Midbrain (tissue), 1 donor: ENCODE measurements around the gene SFTPA1.
"Not testable (repeated sequence)": the region's sequence is repeated elsewhere in the genome, so short reads cannot be mapped to it uniquely, and the experiment has no call there.

ENCODE experiments used
- DNase-seq: peaks from one replicate; lab custom pipeline; 2025; lab: John Stamatoyannopoulos, UW

Gene SFTPA1

DNA sequence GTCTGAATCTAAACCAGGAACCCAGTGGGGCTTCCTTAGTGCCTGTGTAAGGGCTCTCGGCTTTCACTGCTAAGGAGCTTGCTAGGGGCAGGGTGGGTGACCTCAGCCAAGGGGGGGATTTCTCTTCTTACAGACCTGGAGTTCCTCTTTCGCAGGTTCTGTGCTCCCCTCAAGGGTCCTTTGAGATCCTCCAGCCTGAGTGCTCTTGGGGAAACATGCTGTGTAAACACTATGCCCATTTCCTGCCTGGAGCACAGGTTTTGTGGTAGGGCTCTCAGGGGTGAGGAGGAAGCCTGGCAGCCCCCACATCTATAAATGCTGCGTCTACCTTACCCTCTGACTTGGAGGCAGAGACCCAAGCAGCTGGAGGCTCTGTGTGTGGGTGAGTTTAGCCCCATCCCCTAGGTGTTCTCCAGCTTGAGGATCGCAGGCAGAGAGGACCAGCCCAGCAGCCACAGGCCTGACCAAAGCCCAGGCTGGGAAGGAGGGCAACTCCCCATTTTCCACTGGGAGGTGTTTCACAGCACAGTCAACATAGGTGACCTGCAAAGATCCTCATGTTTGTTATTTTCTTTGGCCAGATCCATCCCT lies at the start of gene SFTPA1:
Gene SFTPA1, plus strand, starts transcription at position 339 of the 591 bp plus-strand sequence. CDS start 887 bp downstream, outside the sequence.
- no peak for DNase-seq

DNA sequence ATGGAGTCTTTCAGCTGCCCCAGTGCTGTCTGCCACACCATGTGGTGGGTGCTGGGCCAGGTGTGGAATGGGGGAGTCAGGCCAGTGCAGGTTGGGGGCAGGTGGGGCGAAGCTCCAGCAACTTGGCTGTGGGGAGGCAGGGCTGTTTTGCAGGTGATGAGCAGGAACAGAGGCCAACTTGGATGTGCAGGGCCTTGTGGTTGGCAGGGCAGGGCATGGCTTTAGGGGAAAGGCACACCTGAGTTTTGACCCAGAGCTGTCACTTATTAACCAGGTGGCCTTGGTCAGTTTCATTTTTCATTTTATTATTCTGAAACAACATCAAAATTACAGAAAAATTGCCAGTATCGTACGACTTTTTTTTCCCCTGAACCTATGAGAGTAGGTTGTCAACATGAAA lies 49.5 kb upstream of the SFTPA1 start:
- DNase-seq = no peak

DNA sequence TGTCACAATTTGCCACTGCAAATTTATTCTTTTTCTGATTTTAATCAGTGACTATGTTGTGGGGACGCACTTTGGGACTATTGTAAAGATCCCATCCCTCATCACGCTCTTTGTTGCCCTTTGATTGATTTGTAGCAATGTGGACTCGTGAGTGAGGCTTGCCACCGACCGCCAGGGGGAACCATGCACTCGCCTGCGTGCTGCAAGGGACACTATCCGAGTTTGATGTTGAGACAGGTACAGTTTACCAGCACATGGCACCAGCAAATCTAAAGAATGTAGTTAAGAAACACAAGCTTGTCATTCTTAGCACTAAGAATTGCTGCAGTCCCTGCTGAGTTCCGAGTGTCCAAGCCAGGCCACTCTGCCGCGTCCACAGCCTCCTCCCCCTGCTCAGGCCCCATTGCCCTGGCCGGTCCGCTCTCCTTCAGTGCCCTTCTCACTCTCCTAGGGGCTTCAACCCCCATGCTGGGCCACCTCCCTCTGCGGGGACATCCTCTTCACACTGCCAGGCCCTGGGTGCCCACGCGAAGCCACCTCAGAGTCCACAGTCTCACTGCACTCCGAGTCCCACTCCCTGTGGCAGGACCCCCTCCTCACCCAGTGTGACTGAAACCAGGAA lies 48.5 kb upstream of the SFTPA1 start:
- peak; percentile 55 for DNase-seq

DNA sequence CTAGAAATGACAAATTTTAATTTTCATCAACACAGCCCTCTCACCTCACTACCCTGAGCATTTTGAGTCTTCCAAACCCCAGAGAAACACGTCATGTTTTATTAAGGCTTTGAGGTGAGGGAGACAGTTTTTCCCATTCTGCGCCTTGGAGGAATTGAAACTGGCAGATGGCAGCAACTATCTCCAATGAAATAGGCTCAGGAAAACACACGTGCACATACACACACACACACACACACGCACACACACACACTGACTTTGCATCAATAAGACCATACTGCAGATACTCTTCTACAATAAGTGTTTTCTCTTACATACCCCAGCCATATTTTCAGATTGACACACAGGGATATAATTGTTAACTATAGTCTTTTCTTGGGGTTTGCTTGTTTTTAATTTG lies 47.3 kb upstream of the SFTPA1 start:
- DNase-seq = no peak

- not testable (repeated sequence) for DNase-seq
These were observed 40.1 kb upstream of the SFTPA1 start for GRCh38 chr10:79570624-79571023.

GRCh38 chr10:79579361-79579760 lies 31.4 kb upstream of the SFTPA1 start:
- no peak for DNase-seq

DNA sequence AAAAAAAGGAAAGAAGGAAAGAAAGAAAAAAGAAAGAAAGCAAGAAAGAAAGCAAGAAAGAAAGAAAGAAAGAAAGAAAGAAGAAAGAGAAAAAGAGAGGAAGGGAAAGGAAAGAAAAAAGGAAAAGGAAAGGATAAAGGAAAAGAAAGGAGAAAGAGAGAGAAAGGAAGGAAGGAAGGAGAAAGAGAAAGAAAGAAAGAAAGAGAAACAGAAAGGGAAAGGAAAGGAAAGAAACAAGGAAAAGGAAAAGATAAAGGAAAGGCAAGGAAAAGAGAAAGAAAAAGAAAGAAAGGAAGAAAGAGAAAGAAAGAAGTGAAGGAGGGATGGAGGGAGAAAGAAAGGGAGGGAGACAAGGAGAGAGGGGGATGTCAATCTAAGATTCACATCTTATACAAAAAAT lies 29.7 kb upstream of the SFTPA1 start:
- no peak for DNase-seq

DNA sequence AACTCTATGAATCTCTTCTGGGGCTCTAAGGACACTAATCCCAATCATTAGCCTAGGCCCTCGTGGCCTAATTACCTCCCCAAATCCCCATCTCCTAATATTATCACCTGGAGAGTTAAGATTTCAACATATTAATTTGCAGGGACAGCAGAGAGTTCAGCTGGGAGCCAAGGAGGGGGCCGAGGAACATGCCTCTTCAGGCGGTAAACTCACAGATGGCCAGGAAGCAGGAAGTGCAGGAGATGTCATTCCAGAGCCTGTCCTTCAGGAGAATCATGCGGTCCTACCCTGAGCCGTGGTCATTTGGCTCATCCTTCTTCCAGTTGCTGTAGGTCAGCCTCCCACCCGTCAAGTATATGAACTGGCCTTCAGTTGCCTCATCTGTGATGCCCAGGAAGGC lies 28.6 kb upstream of the SFTPA1 start:
- DNase-seq = no peak

DNA sequence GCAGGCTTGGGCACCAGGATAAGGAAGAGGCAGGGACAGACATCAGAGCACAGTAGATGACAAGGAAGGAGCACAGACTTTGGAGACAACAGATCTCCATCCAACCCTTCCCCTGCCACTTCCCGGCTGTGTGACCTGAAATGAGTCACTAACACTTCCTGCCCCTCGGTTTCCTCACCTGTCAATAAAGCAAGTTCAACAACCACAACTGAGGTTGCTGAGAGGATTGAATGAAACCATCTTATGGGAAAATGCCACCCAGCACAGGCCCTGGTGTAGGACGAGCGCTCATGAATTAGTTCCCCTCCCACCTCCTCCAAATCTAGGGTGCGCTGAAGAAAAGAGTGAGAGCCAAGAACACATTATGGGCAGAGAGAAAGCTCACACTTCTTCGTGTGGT lies 27.8 kb upstream of the SFTPA1 start:
- not testable (repeated sequence) for DNase-seq

GRCh38 chr10:79583488-79584024 lies 27.2 kb upstream of the SFTPA1 start:
- DNase-seq = no peak

- no peak for DNase-seq
These were observed 24.7 kb upstream of the SFTPA1 start for GRCh38 chr10:79585870-79586527.

DNA sequence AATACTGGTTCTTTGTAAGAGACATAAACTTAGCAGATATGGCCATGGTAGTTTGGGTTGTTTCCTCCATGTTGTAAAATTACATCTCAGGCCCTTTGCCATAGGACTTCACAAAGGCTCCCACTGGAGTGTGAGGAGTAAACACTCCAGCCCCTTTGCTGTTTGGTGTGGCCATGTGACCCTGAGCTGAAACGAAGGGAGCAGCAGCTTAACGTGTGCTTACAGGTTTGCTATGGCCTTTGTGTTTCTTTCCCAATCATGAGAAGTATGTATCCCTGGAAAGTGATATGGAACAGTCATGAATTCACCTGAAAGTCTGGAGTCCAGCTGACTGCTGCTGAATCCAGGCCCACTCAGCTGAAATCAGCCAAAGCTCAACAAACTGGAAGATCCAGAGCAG lies 23.8 kb upstream of the SFTPA1 start:
- no peak for DNase-seq

DNA sequence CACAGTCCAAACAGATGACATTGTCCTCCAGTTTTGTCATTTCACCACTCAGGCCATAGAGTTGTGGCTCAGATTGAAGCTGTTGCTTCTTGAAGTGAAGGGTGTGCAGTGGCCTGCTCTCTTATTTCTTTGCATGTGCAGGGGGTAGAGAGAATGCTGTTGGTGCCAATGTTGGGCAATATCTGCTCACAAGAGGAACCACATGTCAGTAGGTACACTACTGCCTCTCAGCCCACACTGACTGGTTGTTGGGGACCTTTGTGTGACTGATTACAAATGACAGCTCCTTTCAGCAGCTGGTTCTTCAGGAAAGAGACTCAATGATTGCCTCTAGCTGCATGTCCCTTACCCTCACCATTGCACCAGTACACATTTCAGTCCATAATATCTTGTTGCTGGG lies 21.9 kb upstream of the SFTPA1 start:
- no peak for DNase-seq

DNA sequence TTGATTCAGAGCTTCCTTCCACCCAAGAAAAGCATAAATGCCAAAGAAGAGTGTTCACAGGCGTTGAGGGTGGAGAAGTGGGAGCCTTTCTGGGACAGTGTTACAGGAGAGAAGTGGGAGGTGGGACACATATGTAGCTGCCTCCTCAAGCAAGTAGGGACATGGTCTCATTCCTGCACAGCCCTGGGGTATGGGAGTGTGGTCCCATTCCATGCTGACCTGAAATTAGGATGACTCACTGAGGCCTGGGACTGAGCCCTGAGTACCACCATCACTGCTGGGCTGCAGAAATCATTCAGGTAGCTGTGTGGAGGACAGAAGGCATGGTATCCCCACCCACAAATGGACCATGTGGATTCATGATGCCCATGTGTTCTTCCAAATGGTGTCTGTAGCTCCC lies 17.4 kb upstream of the SFTPA1 start:
- DNase-seq = no peak

- DNase-seq = not testable (repeated sequence)
These were observed 16.2 kb upstream of the SFTPA1 start for GRCh38 chr10:79594565-79594964.

GRCh38 chr10:79595510-79595909 lies 15.2 kb upstream of the SFTPA1 start:
- no peak for DNase-seq

- not testable (repeated sequence) for DNase-seq
These were observed 11.1 kb upstream of the SFTPA1 start for GRCh38 chr10:79599644-79600043.

DNA sequence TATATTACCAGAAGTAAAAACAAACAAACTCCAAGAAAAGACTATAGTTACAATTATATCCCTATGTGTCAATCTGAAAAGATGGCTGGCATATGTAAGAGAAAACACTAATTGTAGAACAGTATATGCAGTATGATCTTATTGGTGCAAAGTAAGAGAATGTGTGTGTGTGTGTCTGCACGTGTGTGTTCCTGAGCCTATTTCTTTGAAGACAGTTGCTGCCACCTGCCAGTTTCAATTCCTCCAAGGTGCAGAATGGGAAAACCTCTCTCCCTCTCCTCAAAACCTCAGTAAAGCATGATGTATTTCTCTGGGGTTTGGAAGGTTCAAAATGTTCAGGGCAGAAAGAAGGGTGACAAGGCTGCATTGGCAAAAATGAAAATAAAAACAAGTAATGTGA lies 8.8 kb upstream of the SFTPA1 start:
- DNase-seq = no peak

DNA sequence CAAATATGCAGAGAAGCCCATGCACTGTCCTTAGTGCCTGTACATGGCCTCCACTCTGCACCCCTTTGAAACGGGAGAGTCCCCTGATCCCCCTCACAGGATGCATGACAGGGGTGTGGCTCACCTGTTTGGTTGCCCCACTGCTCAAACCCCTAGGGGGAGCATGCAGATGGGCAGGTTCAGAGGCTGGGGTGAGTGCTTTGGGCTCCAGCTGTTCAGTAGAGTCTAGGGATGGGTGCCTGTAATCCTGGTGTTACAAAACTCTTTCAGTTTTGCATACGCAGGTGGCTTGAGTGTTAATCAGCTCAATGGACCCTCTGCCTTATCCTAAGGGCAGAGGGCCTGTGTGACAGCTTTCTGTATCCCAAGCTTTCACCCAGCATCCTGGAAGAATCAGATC lies 7.8 kb upstream of the SFTPA1 start:
- no peak for DNase-seq

- DNase-seq = no peak
These were observed 6.4 kb upstream of the SFTPA1 start for GRCh38 chr10:79604294-79604693.

DNA sequence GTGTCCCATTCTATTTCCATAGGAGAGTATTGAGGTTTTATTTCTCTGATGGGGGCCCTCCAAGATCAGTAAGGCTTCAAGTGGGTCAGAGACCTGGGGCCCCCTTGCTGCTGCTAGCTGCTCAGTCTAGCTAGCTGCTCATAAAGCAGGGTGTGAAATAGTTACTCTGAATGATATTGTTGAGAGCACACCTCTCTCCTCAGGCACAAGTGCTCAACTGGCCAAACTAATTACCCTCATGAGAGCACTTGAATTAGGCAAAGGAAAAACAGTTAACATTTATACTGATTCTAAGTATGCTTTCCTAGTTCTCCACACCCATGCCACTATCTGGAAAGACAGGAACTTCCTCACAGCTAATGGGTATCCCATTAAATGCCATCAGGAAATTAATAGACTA lies 5.4 kb upstream of the SFTPA1 start:
- no peak for DNase-seq

DNA sequence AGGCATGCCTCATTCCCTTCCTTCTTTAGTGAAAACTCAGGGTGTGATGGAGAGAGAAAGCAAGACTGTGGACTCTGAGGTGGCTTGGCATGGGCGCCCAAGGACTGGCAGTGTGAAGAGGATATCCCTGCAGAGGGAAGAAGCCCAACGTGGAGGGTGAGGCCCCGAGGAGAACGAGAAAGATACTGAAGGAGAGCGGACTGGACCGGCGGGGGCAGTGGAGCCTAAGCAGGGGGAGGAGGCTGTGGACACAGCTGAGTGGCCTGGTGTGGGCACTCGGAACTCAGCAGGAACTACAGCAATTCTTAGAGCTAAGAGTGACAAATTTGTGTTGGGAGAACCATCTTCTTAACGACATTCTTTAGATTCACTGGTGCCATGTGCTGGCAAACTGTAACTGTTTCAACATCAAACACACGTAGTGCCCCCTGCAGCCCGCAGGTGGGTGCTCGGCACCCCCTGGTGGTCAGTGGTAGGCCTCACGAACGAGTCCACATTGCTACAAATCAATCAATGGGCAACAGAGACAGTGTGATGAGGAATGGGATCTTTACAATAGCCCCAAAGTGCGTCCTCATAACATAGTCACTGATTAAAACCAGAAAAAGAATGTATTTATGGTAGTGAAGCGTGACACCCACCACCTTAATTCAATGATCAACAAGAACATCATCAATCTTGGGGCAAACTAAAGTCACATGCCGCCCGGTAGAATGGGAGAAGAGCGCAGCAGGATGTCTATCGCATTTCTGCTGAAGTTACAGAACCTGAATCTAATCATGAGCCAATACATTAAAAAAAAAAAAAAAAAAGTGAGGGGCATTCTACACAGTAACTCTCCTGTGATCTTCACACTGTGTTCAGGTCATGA lies 2.0 kb upstream of the SFTPA1 start:
- no peak for DNase-seq
